ENCODE results near the gene PTH1R.

DNA sequence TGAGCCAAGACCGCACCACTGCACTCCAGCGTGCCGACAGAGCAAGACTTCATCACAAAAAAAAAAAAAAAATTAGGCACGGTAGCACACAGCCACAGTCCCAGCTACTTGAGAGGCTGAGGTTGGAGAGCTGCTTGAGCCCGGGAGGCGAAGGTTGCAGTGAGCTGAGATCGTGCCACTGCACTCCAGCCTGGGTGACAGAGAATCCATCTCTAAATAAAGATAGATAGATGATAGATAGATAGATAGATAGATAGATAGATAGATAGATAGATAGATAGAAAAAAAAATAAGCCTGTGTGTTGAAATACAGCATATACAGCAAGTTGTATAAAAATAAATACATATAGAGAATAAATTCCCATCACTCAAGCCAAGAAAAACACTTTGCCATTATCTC lies 37.3 kb downstream of the PTH1R start:
- TF ChIP-seq RXRA (IDR thresholded peaks at IDR 0.05; ENCODE audit: borderline replicate concordance, low read depth) (no peak), EZH2phosphoT487 (IDR thresholded peaks at IDR 0.05; ENCODE audit: borderline replicate concordance, low read depth) (no peak)

All from SK-N-SH (cell line).